T-helper 9 cell (primary cell): ENCODE measurements around the gene IQCE.
"Not testable (repeated sequence)": the region's sequence is repeated elsewhere in the genome, so short reads cannot be mapped to it uniquely, and the experiment has no call there.

Experiments used
- DNase-seq: peaks from one replicate; pipeline ENCODE4 v3.0.0-alpha.2; 2020

IQCE gene

GRCh38 chr7:2554661-2555111 is 4.1 kb upstream of the IQCE start:
- no peak for DNase-seq

DNA sequence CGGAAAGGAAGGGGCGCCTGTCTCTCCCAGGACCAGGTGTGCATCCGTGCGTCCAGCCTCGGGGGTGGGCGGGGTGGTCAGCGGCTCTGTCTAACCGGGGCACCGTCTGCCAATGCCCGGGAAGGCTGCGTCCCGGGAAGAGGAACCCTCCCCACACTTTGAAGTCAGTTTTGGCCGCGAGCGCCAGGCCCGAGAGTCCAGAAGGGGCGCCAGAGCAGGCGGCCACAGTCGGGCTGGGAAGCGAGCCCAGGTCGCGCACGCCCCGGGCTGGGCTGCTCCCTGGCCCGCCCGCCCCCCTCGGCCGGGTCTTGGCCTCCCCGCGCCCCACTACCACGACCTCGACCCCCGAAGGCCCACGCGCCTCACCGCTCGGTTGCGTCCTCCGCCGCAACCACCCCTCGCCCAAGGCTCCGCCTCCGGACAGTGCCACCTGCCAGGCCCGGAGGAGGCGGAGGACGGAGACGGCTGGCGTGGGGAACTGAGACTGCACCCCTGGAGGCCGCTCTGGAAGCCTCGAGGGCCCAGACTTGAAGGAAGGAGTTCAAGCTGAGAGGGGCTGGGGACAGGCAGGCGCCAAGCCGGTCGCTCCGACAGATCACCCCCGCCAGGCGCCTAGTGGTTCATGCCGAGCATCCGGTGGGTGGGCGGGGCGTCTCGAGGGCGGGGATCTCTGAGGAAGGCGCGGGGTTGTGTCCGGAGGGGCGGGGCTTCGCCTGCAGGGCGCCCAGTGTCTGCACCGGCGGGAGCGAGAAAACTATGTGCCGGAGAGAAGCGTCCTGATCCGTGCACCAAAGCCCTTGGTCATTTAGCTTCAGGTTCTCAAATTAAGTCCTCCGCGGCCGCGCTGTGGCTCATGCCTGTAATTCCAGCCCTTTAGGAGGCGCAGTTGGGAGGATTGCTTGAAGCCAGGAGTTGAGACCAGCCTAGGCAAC is 3.4 kb upstream of the IQCE start, which contains the start of gene BRAT1:
Gene BRAT1 (minus strand): TSS at position 404 of the 932 bp plus-strand sequence. CDS start 1,093 bp downstream, outside the sequence.
- peak; percentile 97 for DNase-seq

- DNase-seq = no peak
Observed at GRCh38 chr7:2559283-2559950, 638 bp downstream of the IQCE start.

GRCh38 chr7:2563955-2564354 is 5.2 kb downstream of the IQCE start:
- DNase-seq = not testable (repeated sequence)

DNA sequence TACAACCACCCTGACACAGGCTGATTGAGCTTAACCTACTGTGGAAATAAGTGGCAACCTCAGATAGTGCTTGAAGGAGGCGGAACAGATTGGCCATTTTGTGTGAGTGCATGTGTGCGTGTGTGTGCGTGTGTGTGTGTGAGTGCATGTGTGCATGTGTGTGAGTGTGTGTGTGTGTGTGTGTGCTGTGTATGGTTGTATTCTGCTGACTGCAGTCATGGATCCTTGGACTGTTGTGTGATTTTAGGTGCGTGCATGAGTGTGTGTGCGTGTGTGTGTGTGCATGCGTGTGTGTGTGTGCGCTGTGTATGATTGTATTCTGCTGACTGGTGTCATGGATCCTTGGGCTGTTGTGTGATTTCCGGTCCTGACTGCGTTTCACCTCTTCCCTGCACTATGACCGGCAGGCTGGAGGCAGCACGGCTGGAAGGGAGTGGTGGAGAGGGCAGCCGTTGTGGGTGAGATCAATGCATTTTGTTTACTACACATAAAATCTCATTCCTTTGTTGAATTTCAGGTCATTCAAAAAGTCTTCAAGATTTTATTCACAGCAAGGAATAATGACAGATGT is 6.3 kb downstream of the IQCE start:
- no peak for DNase-seq

DNA sequence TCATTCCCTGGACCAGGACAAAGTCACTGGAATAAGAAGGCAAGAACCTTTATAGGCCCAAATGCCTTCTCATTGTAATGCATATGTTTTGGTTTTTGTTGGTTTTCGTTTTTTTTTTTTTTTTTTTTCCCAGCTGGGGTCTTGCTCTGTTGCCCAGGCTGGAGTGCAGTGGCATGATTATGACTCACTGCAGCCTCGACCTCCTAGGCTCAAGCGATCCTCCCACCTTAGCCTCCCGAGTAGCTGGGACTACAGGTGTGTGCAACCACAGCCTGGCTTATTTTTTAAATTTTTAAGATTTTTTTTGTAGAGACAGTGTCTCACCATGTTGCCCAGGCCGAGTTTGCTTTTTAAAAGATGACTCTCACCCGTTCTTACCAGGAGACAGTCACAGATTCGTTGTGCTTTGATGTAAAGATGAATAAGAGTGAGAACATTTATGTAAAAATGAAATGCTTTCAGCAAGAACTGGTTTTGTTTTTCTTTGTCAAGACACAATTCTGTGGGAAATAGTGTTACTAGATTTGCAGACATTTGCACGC is 7.6 kb downstream of the IQCE start:
- no peak for DNase-seq

GRCh38 chr7:2566890-2567678 is 8.3 kb downstream of the IQCE start:
- DNase-seq = no peak

DNA sequence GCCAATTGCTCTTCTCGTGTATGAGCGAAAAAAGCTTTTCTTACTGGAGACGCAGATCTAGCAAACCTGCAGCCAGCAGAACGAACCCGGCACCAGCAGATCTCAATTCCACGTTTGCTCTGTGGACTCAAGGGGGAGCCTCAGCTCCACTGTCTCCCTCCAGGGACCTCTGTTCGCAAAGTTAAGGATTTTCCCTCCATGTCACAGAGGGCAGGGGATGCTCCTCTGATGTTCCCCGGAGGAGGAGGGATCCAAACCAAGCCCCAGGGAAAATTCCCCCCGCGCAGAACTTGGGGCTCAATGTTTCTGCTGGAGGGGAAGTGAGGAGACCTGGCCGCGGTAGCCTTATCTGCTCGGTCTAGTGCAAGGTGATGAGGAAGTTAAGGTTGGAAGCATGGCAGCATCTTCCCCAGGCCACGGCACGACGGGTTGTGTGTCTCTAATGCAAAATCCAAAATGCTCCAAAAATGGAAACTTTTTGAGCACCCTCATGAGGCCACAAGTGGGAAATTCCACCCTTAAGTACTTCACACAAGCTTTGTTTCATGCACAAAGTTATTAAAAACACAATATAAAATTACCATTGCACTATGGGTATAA is 9.0 kb downstream of the IQCE start:
- no peak for DNase-seq

GRCh38 chr7:2568521-2569223 is 9.9 kb downstream of the IQCE start:
- DNase-seq = no peak

DNA sequence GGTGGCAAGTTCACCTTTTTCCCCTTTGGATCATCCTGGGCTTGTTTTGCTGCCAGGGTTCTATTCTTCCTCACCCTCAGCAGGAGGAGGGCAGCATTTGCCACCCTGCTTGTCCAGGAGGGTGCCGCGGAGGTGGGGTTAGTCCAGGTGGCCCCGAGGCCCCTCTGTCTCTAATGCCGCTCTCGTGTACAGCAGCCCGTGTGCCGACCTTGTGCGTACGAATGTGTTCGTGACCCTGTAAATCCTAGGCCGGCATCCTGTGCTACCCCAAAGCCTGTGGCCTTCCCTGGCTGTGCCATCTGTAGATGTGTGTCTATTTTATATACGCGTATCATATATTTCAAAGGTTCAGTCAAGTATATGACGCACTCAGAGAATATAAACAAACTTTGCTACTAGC is 10.6 kb downstream of the IQCE start:
- no peak for DNase-seq

GRCh38 chr7:2570021-2570420 is 11.2 kb downstream of the IQCE start:
- no peak for DNase-seq

- no peak for DNase-seq
Observed at GRCh38 chr7:2571409-2571808, 12.6 kb downstream of the IQCE start.

- DNase-seq = no peak
Observed at GRCh38 chr7:2572101-2572842, 13.5 kb downstream of the IQCE start.

DNA sequence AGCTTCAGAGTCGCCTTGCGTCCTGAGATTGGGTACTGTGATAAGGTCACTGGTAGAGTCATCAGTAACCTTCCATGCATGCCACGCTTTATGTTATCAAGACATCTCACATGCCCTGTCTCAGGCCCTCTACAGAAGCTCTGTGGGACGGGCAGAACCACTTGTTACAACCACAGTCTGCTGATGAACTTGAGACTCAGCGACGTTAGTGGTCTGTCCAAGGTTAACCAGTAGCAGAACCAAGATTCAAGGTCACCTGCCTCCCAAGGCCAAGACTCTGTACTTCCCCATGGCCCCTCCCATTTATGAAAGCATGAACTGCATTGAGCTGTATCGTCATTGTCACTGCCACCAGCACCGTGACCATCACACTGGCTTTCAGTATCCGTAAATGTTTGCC is 15.0 kb downstream of the IQCE start:
- no peak for DNase-seq

DNA sequence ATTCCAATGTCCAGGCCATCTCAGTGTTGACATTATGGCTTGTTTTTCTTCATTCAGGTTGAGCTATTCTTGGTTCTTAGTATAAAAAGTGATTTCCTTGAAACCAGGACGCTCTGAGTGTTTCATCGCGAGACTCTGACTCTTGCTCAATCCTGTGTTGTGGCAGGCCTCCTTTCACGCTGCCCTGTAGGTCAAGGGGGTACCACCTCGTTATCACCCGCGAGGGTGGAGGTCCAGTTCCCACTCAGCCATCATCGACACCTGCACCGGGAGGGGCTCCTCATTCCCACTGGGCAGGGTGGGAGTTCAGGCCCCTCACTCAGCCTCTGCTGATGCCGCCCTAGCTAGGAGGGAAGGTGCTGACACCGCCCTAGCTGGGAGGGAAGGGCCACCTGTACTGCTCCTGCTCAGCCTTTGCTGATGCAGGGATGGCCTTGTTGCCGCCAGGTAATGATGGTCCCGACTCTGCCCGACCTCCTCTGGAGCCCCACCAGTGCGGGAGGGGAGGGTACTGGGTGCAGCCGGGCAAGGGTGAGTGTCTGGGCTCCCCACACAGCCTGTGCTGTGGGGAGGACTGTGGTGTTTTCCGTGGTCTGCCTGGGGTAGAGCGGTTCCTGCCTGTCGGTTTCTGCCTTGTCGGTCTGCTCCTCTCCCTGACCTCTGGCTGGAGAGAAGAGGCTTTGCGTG is 16.4 kb downstream of the IQCE start:
- no peak for DNase-seq

DNA sequence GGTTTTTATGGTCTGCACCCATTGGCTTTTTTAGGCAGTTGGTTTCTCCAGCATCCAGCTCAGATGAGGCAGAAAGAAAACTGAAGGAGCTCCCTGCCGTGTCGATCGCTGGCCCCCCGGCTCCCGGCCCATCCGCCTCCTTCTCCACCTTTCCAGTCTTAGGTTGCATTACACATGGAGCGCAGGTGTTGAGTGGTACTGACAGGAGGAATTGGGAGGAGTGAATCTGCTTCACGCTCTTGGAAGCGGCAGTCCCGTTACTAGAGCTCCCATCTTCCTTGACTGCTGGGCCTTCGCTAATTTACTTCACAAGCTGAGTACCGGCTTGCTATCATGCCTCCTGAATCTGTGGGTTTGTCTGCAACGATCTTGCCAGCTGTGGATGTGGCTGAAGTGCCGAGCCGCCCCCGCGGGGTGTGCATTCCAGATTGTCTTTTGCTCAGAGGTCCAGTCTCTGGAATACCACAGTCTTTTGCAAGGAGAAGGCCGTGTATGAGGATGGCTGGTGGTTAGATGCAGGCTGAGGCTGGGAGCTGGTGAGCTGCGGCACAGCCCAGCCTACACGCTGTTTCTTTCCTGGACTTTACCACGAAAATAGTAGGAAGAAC is 17.1 kb downstream of the IQCE start:
- DNase-seq = no peak

DNA sequence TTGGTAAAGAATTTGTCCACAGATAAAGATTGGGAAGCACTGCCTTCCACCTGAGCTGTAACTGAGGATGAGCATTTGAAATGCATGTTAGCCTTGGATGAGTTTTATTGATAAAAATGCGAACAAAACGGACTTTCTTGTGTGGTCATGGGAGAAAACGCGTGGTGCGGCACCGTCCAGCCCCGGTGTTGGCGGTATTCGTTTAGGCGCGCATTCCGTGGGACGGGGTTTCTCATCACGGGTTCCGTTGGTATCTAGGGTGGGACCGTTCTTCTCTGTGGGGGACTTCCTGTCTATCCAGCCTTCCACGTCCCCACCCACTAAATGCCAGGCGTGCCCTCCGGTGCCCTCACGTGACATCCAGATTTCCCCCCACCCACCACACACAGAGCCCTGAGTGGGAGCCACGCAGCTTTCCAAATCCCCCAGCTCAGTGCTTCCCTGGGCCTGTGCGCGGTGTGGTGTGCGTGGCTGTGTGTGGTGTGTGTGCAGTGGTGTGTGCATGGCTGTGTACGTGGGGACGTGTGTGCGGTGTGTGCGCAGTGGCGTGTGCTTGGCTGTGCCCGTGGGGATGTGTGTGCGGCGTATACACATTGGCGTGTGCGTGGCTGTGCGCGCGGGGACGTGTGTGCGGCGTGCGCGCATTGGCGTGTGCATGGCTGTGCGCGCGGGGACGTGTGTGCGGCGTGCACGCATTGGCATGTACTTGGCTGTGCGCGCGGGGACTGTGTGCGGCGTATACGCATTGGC is 18.1 kb downstream of the IQCE start:
- no peak for DNase-seq

DNA sequence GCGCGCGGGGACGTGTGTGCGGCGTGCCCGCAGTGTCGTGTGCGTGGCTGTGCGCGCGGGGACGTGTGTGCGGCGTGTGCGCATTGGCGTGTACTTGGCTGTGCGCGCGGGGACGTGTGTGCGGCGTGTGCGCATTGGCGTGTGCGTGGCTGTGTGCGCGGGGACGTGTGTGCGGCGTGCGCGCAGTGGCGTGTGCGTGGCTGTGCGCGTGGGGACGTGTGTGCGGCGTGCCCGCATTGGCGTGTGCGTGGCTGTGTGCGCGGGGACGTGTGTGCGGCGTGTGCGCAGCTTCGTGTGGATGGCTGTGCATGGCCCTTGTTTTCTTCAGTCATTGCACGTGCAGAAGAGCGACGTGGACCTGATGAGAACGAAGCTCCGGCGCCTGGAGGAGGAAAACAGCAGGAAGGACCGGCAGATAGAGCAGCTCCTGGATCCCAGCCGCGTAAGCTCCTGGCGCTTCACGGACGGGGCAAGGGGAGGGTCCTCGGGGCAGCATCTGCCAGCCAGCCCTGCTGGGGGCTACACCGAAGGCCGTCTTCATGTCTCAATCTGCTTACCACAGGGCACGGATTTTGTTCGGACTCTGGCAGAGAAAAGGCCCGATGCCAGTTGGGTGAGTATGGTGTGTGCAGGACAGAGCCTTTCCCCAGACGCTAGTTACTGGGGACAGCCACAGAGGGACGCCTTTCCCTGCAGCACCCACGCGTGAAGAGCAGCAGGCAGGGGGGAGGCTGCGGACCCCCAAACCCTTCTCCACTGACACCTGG is 19.3 kb downstream of the IQCE start:
- no peak for DNase-seq
